Loucy (cell line): ENCODE results near the gene XCR1.

Experiments
- CTCF ChIP-seq: fragments of 200-600 bp; sonication (generic); conservative IDR thresholded peaks from 2 replicates; pipeline ENCODE4 v1.5.1; 2014; ENCODE audit warnings: mild to moderate bottlenecking, antibody characterized with exemption, low read length
- EZH2phosphoT487 ChIP-seq: fragments of 200-600 bp; IDR thresholded peaks from 2 replicates; pipeline ENCODE4 v1.6.1; 2018; ENCODE audit warnings: antibody characterized with exemption, mild to moderate bottlenecking, moderate library complexity, borderline replicate concordance

GRCh38 chr3:45968149-45968548, 59.1 kb downstream of the XCR1 start:
- TF ChIP-seq CTCF (no peak), EZH2phosphoT487 (no peak)
